Testis (tissue), 3 donors: ENCODE measurements around the gene OPCML. TPM values are rescaled to one million over a fixed set of nuclear protein-coding genes. Genes with fewer than 3 reads are reported as not detected.

Source experiments
- DNase-seq: peaks from one replicate; pipeline ENCODE4 v3.0.0-alpha.2; 2019
- H3K27ac ChIP-seq, 2 donors: fragments of 200-600 bp; sonication (generic); one replicate each; pipeline ENCODE4 v1.5.1; 2019
- H3K27me3 ChIP-seq: fragments of 200-600 bp; sonication (generic); one replicate; pipeline ENCODE4 v1.5.1; 2019
- H3K36me3 ChIP-seq: fragments of 200-600 bp; sonication (generic); one replicate; pipeline ENCODE4 v1.5.1; 2017; ENCODE audit warnings: low read depth; ENCODE audit errors: missing control alignments
- H3K4me1 ChIP-seq: fragments of 200-600 bp; sonication (generic); one replicate; pipeline ENCODE4 v1.5.1; 2019
- H3K4me3 ChIP-seq, 2 donors: fragments of 200-600 bp; sonication (generic); one replicate each; pipeline ENCODE4 v1.5.1; 2017 to 2019
- H3K9me3 ChIP-seq: fragments of 200-600 bp; sonication (generic); one replicate; pipeline ENCODE4 v1.5.1; 2017
- POLR2A ChIP-seq: fragments of 450-650 bp; IDR thresholded peaks from one replicate; pipeline ENCODE4 v1.6.1; 2017; ENCODE audit warnings: antibody characterized with exemption, mild to moderate bottlenecking, moderate library complexity
- WGBS, 2 donors: methylation state at CpG; one replicate each; pipeline ENCODE4 v1.1.5; 2018; 5-methylcytosine and 5-hydroxymethylcytosine counted together
- intact Hi-C: fragments of 100-400 bp; cut with DNase I; formaldehyde crosslinking; loops from one replicate; pipeline ENCODE4 v1.15.1; 2023; ENCODE audit warnings: low total_unique reads
- polyA plus RNA-seq: library from polyadenylated mRNA; stranded (reverse); fragments of 350-450 nt; fragmentation: Illumina TruSeq; extraction: RNeasy Lipid Tissue Mini Kit (QIAGEN cat#74804); gene quantifications from one replicate; pipeline ENCODE4 v1.2.3, GENCODE V29; 2014; ENCODE audit warnings: low read depth, low replicate concordance; ENCODE audit not compliant: insufficient read depth
- total RNA-seq, 2 donors: library from RNA; depleted of rRNA; stranded (reverse); fragments of >200 nt; gene quantifications; one replicate each; pipeline ENCODE4 v1.2.3, GENCODE V29; 2016
- TF ChIP-seq, protein P1 (sequence below), 3 experiments: fragments of 450-650 bp in 2 of 3; fragments of 200-600 bp in 1 of 3; sonication (generic) in 1 of 3; IDR thresholded peaks; one replicate each; pipeline ENCODE4 v1.5.1; 2016 to 2019; ENCODE audit warnings: antibody characterized with exemption in 3 of 3, mild to moderate bottlenecking in 2 of 3, moderate library complexity in 1 of 3

OPCML gene
- total and polyA plus RNA-seq, 3 donors from 2014 or later = 0.16 to 2.7 (median 0.62) TPM

- H3K27me3 ChIP-seq = no peaks in the 10 kb centered on the region
- TF ChIP-seq POLR2A = no peak
- TF ChIP-seq, protein P1, sequence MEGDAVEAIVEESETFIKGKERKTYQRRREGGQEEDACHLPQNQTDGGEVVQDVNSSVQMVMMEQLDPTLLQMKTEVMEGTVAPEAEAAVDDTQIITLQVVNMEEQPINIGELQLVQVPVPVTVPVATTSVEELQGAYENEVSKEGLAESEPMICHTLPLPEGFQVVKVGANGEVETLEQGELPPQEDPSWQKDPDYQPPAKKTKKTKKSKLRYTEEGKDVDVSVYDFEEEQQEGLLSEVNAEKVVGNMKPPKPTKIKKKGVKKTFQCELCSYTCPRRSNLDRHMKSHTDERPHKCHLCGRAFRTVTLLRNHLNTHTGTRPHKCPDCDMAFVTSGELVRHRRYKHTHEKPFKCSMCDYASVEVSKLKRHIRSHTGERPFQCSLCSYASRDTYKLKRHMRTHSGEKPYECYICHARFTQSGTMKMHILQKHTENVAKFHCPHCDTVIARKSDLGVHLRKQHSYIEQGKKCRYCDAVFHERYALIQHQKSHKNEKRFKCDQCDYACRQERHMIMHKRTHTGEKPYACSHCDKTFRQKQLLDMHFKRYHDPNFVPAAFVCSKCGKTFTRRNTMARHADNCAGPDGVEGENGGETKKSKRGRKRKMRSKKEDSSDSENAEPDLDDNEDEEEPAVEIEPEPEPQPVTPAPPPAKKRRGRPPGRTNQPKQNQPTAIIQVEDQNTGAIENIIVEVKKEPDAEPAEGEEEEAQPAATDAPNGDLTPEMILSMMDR (IDR thresholded peaks at IDR 0.05) = no peak
- H3K9me3 ChIP-seq = no peaks in the 10 kb centered on the region
- no peaks in the 10 kb centered on the region for H3K36me3 ChIP-seq
- intact Hi-C loops = no loop called here
- no peaks in the 10 kb centered on the region for H3K4me1 ChIP-seq
- H3K4me3 ChIP-seq = no peak overlapping the region
- no peak overlapping the region for H3K27ac ChIP-seq
- WGBS, 2 donors = 56 to 59% methylated on average over 4 of the region's 4 CpGs
- no peak for DNase-seq
These were observed 146.5 kb downstream of the OPCML start for GRCh38 chr11:133385781-133386180.

- no peak overlapping the region for H3K4me3 ChIP-seq
- DNase-seq = no peak
These were observed 147.6 kb downstream of the OPCML start for GRCh38 chr11:133384731-133385130.

GRCh38 chr11:133383689-133384088 lies 148.6 kb downstream of the OPCML start:
- Histone ChIP-seq H3K4me1 (no peaks in the 10 kb centered on the region), H3K4me3 (no peak overlapping the region), H3K9me3 (no peaks in the 10 kb centered on the region), H3K36me3 (no peaks in the 10 kb centered on the region), H3K27ac (no peak overlapping the region), H3K27me3 (no peaks in the 10 kb centered on the region)
- TF ChIP-seq, protein P1 (IDR thresholded peaks at IDR 0.05) = no peak
- no peak for TF ChIP-seq POLR2A
- DNase-seq = no peak
- intact Hi-C loops = no loop called here
- WGBS, 2 donors = 53 to 67% methylated on average over 4 of the region's 4 CpGs

More at GRCh38 chr11:133384731-133385130, 147.6 kb downstream of the OPCML start:
- 78 to 80% methylated on average over 1 to 6 of the region's 6 CpGs for WGBS, 2 donors
- no peak overlapping the region for H3K27ac ChIP-seq
- no peak for TF ChIP-seq POLR2A
- TF ChIP-seq, protein P1 (IDR thresholded peaks at IDR 0.05) = no peak
- no peaks in the 10 kb centered on the region for H3K36me3 ChIP-seq
- H3K27me3 ChIP-seq = no peaks in the 10 kb centered on the region
- no peaks in the 10 kb centered on the region for H3K9me3 ChIP-seq
- H3K4me1 ChIP-seq = no peaks in the 10 kb centered on the region
- intact Hi-C loops = no loop called here

GRCh38 chr11:133383201-133383600 lies 149.1 kb downstream of the OPCML start:
- H3K27me3 ChIP-seq = no peaks in the 10 kb centered on the region
- H3K36me3 ChIP-seq = no peaks in the 10 kb centered on the region
- WGBS, 2 donors = 29 to 32% methylated on average over 8 of the region's 8 CpGs
- TF ChIP-seq POLR2A = no peak
- TF ChIP-seq, protein P1 (IDR thresholded peaks at IDR 0.05) = no peak
- H3K4me1 ChIP-seq = no peaks in the 10 kb centered on the region
- H3K4me3 ChIP-seq = no peak overlapping the region
- intact Hi-C loops = no loop called here
- no peak overlapping the region for H3K27ac ChIP-seq
- H3K9me3 ChIP-seq = no peaks in the 10 kb centered on the region
- no peak for DNase-seq

- Histone ChIP-seq H3K4me1 (no peaks in the 10 kb centered on the region), H3K36me3 (no peaks in the 10 kb centered on the region), H3K4me3 (no peak overlapping the region), H3K27ac (no peak overlapping the region), H3K9me3 (no peaks in the 10 kb centered on the region), H3K27me3 (no peaks in the 10 kb centered on the region)
- no peak for DNase-seq
- 54 to 55% methylated on average over 12 of the region's 12 CpGs for WGBS, 2 donors
- intact Hi-C loops = no loop called here
- TF ChIP-seq, protein P1 (IDR thresholded peaks at IDR 0.05) = no peak
These were observed 150.0 kb downstream of the OPCML start for GRCh38 chr11:133382131-133382812.
